Cardiac fibroblast (primary cell): ENCODE results near the gene ADAT1.
"Not testable (repeated sequence)": the region's sequence is repeated elsewhere in the genome, so short reads cannot be mapped to it uniquely, and the experiment has no call there.

Experiments used
- DNase-seq, 2 donors: peaks; one replicate each; pipeline versions ENCODE4 v3.0.0 to v3.0.0-alpha.2; 2010; ENCODE audit warnings: low read depth in 2 of 2
- H3K4me3 ChIP-seq, 2 donors: replicated peaks in 1 of 2; 1 replicate in 1 of 2; 2 replicates in 1 of 2; pipeline ENCODE4 v1.5.1; 2011; ENCODE audit warnings: low read depth in 2 of 2, low read length in 2 of 2, mild to moderate bottlenecking in 2 of 2, moderate library complexity in 1 of 2
- TF ChIP-seq, protein P1 (sequence below): IDR thresholded peaks from one replicate; pipeline ENCODE4 v1.5.1; 2011; ENCODE audit warnings: low read depth, mild to moderate bottlenecking, low read length, inconsistent platforms

The ADAT1 gene

GRCh38 chr16:75593308-75593707 lies 29.8 kb downstream of the ADAT1 start:
- no peak overlapping the region for H3K4me3 ChIP-seq
- no peak for DNase-seq
- TF ChIP-seq, protein P1, sequence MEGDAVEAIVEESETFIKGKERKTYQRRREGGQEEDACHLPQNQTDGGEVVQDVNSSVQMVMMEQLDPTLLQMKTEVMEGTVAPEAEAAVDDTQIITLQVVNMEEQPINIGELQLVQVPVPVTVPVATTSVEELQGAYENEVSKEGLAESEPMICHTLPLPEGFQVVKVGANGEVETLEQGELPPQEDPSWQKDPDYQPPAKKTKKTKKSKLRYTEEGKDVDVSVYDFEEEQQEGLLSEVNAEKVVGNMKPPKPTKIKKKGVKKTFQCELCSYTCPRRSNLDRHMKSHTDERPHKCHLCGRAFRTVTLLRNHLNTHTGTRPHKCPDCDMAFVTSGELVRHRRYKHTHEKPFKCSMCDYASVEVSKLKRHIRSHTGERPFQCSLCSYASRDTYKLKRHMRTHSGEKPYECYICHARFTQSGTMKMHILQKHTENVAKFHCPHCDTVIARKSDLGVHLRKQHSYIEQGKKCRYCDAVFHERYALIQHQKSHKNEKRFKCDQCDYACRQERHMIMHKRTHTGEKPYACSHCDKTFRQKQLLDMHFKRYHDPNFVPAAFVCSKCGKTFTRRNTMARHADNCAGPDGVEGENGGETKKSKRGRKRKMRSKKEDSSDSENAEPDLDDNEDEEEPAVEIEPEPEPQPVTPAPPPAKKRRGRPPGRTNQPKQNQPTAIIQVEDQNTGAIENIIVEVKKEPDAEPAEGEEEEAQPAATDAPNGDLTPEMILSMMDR = no peak

- not testable (repeated sequence) for H3K4me3 ChIP-seq
- peak; percentile 32 to 34 for DNase-seq
These were observed 31.2 kb downstream of the ADAT1 start for GRCh38 chr16:75591927-75592326.

DNA sequence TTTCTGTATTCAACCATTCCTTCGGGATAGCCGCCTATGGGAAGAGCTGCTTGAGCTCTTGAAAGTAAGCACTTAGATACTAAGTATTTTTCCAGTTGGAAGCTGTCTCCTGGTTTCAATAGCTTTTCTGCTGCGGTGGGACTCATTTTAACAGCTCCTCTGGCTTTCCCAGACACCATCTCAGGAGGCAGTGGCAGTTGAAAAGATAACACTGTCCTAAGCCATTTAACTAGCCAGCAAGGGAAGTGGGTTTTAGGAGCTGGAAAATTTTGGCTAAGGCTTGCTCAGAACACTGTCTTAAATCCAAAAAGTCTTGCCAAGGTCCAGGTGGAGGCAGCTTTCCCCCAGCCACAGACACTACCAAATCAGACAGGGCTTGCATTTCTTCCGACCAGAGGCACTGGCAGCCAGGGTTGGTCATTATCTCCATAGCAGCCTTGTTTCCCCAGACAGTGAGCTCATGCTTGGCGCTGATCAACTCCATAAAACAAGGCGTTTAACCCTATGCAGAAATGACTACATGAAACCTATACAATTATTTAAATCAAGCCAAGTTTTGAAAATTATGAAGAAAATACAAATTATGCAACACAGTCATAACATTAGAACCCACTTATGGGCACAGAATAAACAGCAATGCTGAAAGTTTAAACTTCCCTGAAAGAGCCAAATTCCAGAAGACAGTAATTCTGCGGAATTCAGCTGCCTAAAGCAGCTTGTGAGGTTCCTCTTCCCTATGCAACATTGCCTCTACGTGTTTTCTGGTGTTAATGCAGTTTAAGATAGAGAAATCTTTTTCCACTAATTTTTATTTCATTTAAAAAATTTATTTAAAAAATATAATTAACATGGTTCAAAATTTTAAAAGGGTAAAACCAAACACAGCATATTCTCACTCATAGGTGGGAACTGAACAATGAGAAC lies 31.9 kb downstream of the ADAT1 start:
- peak; percentile 81 to 83 for DNase-seq
- TF ChIP-seq, protein P1 = no peak
- no peak overlapping the region for H3K4me3 ChIP-seq

- TF ChIP-seq, protein P1 = no peak
- no peak overlapping the region for H3K4me3 ChIP-seq
- DNase-seq = no peak
These were observed 33.8 kb downstream of the ADAT1 start for GRCh38 chr16:75589306-75589705.

DNA sequence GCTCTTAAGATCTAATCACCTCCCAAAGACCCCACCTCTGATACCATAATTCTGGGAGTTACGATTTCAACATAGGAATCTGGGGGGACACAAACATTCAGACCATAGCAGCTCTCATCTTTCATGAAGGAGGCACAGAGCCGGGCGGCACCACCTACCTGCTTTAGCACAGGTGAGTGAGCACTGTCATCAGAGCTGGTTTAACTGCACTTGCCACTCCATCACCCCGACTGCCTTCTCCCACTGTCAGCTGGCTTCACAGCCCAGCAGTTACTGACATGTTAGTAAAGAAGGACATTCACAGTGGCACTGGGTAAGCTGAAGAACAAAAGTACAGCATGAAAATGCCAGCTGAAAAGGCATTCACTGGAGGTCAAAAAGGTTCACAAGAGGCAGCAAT lies 34.4 kb downstream of the ADAT1 start:
- no peak for DNase-seq
- no peak overlapping the region for H3K4me3 ChIP-seq
- TF ChIP-seq, protein P1 = no peak

- no peak overlapping the region for H3K4me3 ChIP-seq
- TF ChIP-seq, protein P1 = no peak
- DNase-seq = no peak
These were observed 39.0 kb downstream of the ADAT1 start for GRCh38 chr16:75584108-75584507.

- DNase-seq = no peak
- TF ChIP-seq, protein P1 = no peak
- no peak overlapping the region for H3K4me3 ChIP-seq
These were observed 43.7 kb downstream of the ADAT1 start for GRCh38 chr16:75579281-75579834.
